ENCODE data around the gene SLC7A14.

- TF ChIP-seq MXI1 (IDR thresholded peaks at IDR 0.05; ENCODE audit: borderline replicate concordance, low read depth, low read length) (no peak), POLR2A (IDR thresholded peaks at IDR 0.05; ENCODE audit: low read depth, low read length) (no peak), CTCF (conservative IDR thresholded peaks at IDR 0.05; ENCODE audit: low read depth, low read length) (no peak), CEBPB (IDR thresholded peaks at IDR 0.05; ENCODE audit: low read depth, low read length) (peak; percentile 64), MAZ (IDR thresholded peaks at IDR 0.05; ENCODE audit: borderline replicate concordance, low read depth, low read length) (no peak), RAD21 (IDR thresholded peaks at IDR 0.05; ENCODE audit: low read length) (no peak), SMC3 (IDR thresholded peaks at IDR 0.05; ENCODE audit: low read depth, low read length) (no peak), BHLHE40 (IDR thresholded peaks at IDR 0.05; ENCODE audit: low read depth, low read length) (no peak), ELK1 (IDR thresholded peaks at IDR 0.05; ENCODE audit: borderline replicate concordance, low read depth, low read length) (no peak), MAFK (IDR thresholded peaks at IDR 0.05; ENCODE audit: low read depth, low read length) (no peak), RFX5 (IDR thresholded peaks at IDR 0.05; ENCODE audit: low read depth, low read length) (no peak), USF2 (IDR thresholded peaks at IDR 0.05; ENCODE audit: low read depth, low read length) (no peak)
Measured at GRCh38 chr3:170488802-170489201, 97.1 kb downstream of the SLC7A14 start.

Measured in IMR-90 (cell line).